C4-2B (cell line): Measurements from ENCODE around the gene BIRC2.

Source experiments
- ZFX ChIP-seq: fragments of 450-650 bp; IDR thresholded peaks from 2 replicates; pipeline ENCODE4 v1.6.1; 2017
- TF ChIP-seq, protein P1 (sequence below): fragments of 450-650 bp; conservative IDR thresholded peaks from 2 replicates; pipeline ENCODE4 v1.5.1; 2017; ENCODE audit warnings: mild to moderate bottlenecking

DNA sequence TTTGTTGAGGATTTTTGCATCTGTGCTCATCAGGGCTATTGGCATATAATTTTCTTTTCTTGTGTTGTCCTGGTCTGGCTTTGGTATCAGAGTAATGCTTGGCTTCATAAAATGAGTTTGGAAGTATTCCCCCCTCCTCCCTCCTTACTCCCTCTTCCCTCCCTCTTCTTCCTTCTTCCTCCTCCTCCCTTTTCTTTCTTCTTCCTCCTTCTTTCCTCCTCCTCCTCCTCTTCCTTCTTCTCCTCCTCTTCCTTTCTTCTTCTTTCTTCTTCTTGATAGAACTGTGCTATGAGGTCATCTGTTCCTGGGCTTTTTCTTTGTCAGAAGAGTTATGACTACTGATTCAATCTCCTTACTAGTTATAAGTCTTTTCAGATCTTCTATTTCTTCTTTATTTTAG is 10.1 kb downstream of the BIRC2 start:
- TF ChIP-seq, protein P1, sequence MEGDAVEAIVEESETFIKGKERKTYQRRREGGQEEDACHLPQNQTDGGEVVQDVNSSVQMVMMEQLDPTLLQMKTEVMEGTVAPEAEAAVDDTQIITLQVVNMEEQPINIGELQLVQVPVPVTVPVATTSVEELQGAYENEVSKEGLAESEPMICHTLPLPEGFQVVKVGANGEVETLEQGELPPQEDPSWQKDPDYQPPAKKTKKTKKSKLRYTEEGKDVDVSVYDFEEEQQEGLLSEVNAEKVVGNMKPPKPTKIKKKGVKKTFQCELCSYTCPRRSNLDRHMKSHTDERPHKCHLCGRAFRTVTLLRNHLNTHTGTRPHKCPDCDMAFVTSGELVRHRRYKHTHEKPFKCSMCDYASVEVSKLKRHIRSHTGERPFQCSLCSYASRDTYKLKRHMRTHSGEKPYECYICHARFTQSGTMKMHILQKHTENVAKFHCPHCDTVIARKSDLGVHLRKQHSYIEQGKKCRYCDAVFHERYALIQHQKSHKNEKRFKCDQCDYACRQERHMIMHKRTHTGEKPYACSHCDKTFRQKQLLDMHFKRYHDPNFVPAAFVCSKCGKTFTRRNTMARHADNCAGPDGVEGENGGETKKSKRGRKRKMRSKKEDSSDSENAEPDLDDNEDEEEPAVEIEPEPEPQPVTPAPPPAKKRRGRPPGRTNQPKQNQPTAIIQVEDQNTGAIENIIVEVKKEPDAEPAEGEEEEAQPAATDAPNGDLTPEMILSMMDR = no peak
- TF ChIP-seq ZFX = no peak
